ENCODE data around the gene TRIM46. TPM values are rescaled to one million over a fixed set of nuclear protein-coding genes. Genes with fewer than 3 reads are reported as not detected.

Gene TRIM46
- total RNA-seq, 3 donors from 2014 or later (not counting 1 experiment from before 2014, with no cell fraction given), result 0.94 to 4.9 (median 2.5) TPM

DNA sequence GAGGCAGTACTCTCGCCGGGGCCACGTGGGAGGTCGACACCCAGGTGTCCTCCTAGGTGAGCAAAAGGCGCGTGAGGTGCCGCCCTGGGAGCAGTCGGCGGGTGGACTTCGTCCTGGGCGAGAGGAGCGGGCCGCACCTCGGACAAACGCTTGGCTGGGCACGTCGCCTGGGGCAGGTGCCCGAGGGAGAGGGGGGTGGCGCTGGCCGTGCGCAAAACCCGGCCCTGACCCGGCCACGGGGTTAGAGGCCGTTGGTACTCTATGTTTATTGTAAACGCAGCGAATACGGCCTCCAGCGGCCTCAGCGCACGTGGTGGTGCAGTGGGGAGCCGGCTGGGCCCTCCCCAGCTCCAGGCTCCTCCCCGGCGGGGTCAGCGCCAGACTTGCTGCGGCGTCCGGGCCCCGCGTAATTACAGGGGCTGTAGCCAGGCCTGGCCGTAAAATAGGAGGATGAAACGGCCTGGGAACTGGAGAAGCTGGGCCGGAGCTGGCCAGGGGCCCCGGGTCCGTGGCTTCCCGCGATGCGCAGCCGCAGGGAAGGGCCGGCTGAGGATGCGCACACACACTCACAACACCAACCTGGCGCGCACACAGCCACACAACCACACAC lies 47.6 kb upstream of the TRIM46 start:
- Mint-ChIP-seq H3K36me3 (no peaks in the 10 kb centered on the region), H3K27ac (no peak overlapping the region), H3K4me3 (peak overlapping the region; percentile 57), H3K4me1 (peaks cover 22 to 40% of the 10 kb centered on the region in 2 donors), H3K27me3 (ENCODE audit: low read depth in 2 of 2) (peaks cover 23 to 38% of the 10 kb centered on the region in 2 donors), H3K9me3 (no peaks in the 10 kb centered on the region)
- no peak for ATAC-seq
- 67% methylated on average over 53 of the region's 53 CpGs for WGBS (ENCODE audit: insufficient coverage)
- no peak overlapping the region for H3K4me3 ChIP-seq (ENCODE audit: low read length)
- intact Hi-C loops (cut with micrococcal nuclease), result loop anchor here (2.0 to 5.0 kb wide), 3 partner anchors 15 to 41 kb away; partner anchors contain the start of gene DPM3
- no peak overlapping the region for H3K27ac ChIP-seq (ENCODE audit: low read length)
- no peaks in the 10 kb centered on the region for H3K36me3 ChIP-seq (ENCODE audit: control insufficient read depth, insufficient read depth, low read length)
- H3K9me3 ChIP-seq (ENCODE audit: control insufficient read depth, insufficient read depth, low read length), result no peaks in the 10 kb centered on the region
- TF ChIP-seq, protein P1, sequence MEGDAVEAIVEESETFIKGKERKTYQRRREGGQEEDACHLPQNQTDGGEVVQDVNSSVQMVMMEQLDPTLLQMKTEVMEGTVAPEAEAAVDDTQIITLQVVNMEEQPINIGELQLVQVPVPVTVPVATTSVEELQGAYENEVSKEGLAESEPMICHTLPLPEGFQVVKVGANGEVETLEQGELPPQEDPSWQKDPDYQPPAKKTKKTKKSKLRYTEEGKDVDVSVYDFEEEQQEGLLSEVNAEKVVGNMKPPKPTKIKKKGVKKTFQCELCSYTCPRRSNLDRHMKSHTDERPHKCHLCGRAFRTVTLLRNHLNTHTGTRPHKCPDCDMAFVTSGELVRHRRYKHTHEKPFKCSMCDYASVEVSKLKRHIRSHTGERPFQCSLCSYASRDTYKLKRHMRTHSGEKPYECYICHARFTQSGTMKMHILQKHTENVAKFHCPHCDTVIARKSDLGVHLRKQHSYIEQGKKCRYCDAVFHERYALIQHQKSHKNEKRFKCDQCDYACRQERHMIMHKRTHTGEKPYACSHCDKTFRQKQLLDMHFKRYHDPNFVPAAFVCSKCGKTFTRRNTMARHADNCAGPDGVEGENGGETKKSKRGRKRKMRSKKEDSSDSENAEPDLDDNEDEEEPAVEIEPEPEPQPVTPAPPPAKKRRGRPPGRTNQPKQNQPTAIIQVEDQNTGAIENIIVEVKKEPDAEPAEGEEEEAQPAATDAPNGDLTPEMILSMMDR (IDR thresholded peaks at IDR 0.05), result no peak
- peaks cover 25% of the 10 kb centered on the region for H3K27me3 ChIP-seq (ENCODE audit: control insufficient read depth, insufficient read depth, low read length)
- H3K4me1 ChIP-seq (ENCODE audit: control insufficient read depth, insufficient read depth, low read length), result peaks cover 34% of the 10 kb centered on the region
- DNase-seq, result no peak

DNA sequence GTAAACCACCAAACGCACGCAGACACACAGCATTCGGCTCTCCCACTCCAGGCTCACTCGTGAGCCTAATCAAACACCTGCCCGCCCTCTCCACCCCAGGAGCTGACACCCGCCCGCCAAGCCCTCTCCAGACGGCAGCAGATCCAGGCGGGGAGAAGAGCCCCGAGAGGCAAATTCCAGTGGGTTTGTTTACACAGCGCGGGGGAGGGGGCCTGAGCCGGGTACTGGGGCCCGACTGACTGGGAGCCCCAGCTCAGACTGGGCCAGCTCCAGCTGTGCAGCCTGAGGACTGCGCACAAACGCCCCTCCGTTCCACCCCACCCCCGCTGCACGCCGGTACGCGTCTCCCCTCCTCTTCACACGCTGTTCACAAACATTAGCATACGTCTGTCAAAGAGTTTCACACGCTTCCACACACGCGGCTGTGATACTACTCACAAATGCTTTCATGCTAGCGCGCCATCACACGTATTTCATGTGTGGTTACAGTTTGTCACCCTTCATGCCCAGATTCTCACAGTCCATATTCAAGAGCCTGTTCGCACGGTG lies 47.0 kb upstream of the TRIM46 start:
- Mint-ChIP-seq H3K27ac (peak overlapping the region; percentile 74 to 87), H3K4me3 (peak overlapping the region; percentile 93), H3K4me1 (peaks cover 22 to 40% of the 10 kb centered on the region in 2 donors), H3K36me3 (no peaks in the 10 kb centered on the region), H3K9me3 (no peaks in the 10 kb centered on the region), H3K27me3 (ENCODE audit: low read depth in 2 of 2) (peaks cover 23 to 35% of the 10 kb centered on the region in 2 donors)
- Histone ChIP-seq H3K4me3 (ENCODE audit: low read length) (peak overlapping the region; percentile 42), H3K36me3 (ENCODE audit: control insufficient read depth, insufficient read depth, low read length) (no peaks in the 10 kb centered on the region), H3K27ac (ENCODE audit: low read length) (no peak overlapping the region), H3K4me1 (ENCODE audit: control insufficient read depth, insufficient read depth, low read length) (peaks cover 34% of the 10 kb centered on the region), H3K9me3 (ENCODE audit: control insufficient read depth, insufficient read depth, low read length) (no peaks in the 10 kb centered on the region), H3K27me3 (ENCODE audit: control insufficient read depth, insufficient read depth, low read length) (peaks cover 25% of the 10 kb centered on the region)
- DNase-seq, result peak; percentile 53 to 76
- TF ChIP-seq, protein P1 (IDR thresholded peaks at IDR 0.05), result no peak
- 8% methylated on average over 32 of the region's 32 CpGs for WGBS (ENCODE audit: insufficient coverage)
- intact Hi-C loops (cut with micrococcal nuclease), result loop anchor here (2.0 to 5.0 kb wide), 3 partner anchors 14 to 41 kb away; partner anchors contain the start of gene DPM3
- ATAC-seq, result peak; percentile 88 to 91 (median 90)

- H3K36me3 ChIP-seq (ENCODE audit: control insufficient read depth, insufficient read depth, low read length), result no peaks in the 10 kb centered on the region
- ATAC-seq, result peak; percentile 41 to 48 (median 43)
- no peaks in the 10 kb centered on the region for H3K9me3 ChIP-seq (ENCODE audit: control insufficient read depth, insufficient read depth, low read length)
- peak within 1 kb of the TSS; percentile 93 for H3K4me3 Mint-ChIP-seq
- no peaks in the 10 kb centered on the region for H3K9me3 Mint-ChIP-seq
- H3K27ac Mint-ChIP-seq, result peak within 1 kb of the TSS; percentile 74 to 87
- intact Hi-C loops (cut with micrococcal nuclease), result loop anchor here (2.0 to 5.0 kb wide), 3 partner anchors 13 to 40 kb away; partner anchors contain the start of gene DPM3
- no peak within 1 kb of the TSS for H3K27ac ChIP-seq (ENCODE audit: low read length)
- DNase-seq, result peak; percentile 40 to 64
- TF ChIP-seq, protein P1 (IDR thresholded peaks at IDR 0.05), result no peak
- H3K27me3 ChIP-seq (ENCODE audit: control insufficient read depth, insufficient read depth, low read length), result peaks cover 25% of the 10 kb centered on the region
- no peaks in the 10 kb centered on the region for H3K36me3 Mint-ChIP-seq
- H3K4me1 Mint-ChIP-seq, result peaks cover 22 to 40% of the 10 kb centered on the region in 2 donors
- peaks cover 23 to 35% of the 10 kb centered on the region in 2 donors for H3K27me3 Mint-ChIP-seq (ENCODE audit: low read depth in 2 of 2)
- under 1% methylated on average over 75 of the region's 76 CpGs for WGBS (ENCODE audit: insufficient coverage)
- H3K4me1 ChIP-seq (ENCODE audit: control insufficient read depth, insufficient read depth, low read length), result peaks cover 34% of the 10 kb centered on the region
- peak within 1 kb of the TSS; percentile 42 for H3K4me3 ChIP-seq (ENCODE audit: low read length)
These were observed 46.3 kb upstream of the TRIM46 start, which contains the start of gene EFNA1 for GRCh38 chr1:155127105-155127966. Gene EFNA1, plus strand, starts transcription at chr1:155127876. Its CDS starts 102 bp downstream, at chr1:155127978.
